ENCODE measurements around the gene TRNAU1AP. TPM values are rescaled to one million over a fixed set of nuclear protein-coding genes. Genes with fewer than 3 reads are reported as not detected.
A peak's percentile ranks its signal among the peaks of the same experiment; 100 is the strongest.
"Not testable (repeated sequence)": the region's sequence is repeated elsewhere in the genome, so short reads cannot be mapped to it uniquely, and the experiment has no call there.

Gene TRNAU1AP
- polyA plus RNA-seq, 6 donors from 2014 or later = 9.8 to 30.7 (median 25.9) TPM

DNA sequence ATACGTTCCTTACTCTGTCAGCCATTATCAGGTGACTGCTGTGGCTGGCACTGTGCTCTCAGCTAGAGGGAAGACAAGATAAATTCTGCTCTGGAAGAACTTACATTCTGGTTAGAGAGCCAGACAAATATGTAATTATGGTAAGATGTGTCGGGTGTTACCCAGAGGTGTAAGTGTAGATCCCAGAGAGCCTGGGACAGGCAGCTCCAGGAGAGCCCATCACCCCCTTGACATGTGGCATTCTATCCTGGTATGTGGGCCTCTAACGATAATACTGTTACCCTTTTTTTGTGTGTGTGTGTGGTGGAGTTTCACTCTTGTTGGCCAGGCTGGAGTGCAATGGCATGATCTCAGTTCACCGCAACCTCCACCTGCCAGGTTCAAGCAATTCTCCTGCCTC, 19.0 kb downstream of the TRNAU1AP start:
- H3K27ac Mint-ChIP-seq = peak overlapping the region in 1 of 6 donors; percentile 31
- ATAC-seq (ENCODE audit: low read depth in 2 of 2) (no peak), DNase-seq (no peak)
- peaks cover 0 to 4% of the 10 kb centered on the region in 2 donors for H3K36me3 Mint-ChIP-seq
- no peak overlapping the region for H3K4me3 Mint-ChIP-seq
- no peaks in the 10 kb centered on the region for H3K27me3 Mint-ChIP-seq
- no peaks in the 10 kb centered on the region for H3K9me3 Mint-ChIP-seq
- H3K4me1 Mint-ChIP-seq = peaks cover 0 to 5% (median 0%) of the 10 kb centered on the region in 3 donors

DNA sequence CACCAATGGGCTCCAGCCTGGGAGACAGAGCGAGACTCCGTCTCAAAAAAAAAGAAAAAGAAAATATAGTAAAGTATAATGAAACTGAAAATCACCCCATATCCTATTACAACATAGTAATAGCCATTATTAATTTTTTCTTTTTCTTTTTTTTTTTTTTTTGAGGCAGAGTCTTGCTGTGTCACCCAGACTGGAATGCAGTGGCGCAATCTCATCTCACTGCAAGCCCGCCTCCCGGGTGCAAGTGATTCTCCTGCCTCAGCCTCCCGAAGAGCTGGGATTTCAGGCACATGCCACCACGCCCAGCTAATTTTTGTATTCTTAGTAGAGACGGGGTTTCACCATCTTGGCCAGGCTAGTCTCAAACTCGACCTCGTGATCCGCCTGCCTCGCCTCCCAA, 20.0 kb downstream of the TRNAU1AP start:
- H3K36me3 Mint-ChIP-seq; H3K9me3 Mint-ChIP-seq; H3K4me1 Mint-ChIP-seq; DNase-seq; H3K27me3 Mint-ChIP-seq; H3K27ac Mint-ChIP-seq; ATAC-seq (ENCODE audit: low read depth in 2 of 2); H3K4me3 Mint-ChIP-seq: not testable (repeated sequence)

DNA sequence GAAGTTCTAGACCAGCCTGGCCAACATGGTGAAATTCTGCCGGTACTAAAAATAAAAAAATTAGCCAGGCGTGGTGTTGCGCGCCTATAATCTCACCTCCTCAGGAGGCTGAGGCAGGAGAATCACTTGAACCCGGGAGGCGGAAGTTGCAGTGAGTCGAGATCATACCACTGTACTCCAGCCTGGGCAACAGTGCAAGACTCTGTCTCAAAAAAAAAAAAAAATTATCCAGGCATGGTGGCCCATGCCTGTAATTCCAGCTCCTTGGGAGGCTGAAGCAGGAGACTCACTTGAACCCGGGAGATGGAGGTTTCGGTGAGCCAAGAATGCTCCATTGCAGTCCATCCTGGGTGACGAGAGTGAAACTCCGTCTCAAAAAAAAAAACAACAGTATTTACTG, 20.7 kb downstream of the TRNAU1AP start:
- DNase-seq (no peak), ATAC-seq (ENCODE audit: low read depth in 2 of 2) (no peak)
- Mint-ChIP-seq H3K27ac (no peak overlapping the region), H3K4me1 (peaks cover 3 to 5% (median 4%) of the 10 kb centered on the region in 3 donors), H3K4me3 (no peak overlapping the region), H3K9me3 (no peaks in the 10 kb centered on the region), H3K36me3 (peaks cover 6 to 10% of the 10 kb centered on the region in 2 donors), H3K27me3 (no peaks in the 10 kb centered on the region)

DNA sequence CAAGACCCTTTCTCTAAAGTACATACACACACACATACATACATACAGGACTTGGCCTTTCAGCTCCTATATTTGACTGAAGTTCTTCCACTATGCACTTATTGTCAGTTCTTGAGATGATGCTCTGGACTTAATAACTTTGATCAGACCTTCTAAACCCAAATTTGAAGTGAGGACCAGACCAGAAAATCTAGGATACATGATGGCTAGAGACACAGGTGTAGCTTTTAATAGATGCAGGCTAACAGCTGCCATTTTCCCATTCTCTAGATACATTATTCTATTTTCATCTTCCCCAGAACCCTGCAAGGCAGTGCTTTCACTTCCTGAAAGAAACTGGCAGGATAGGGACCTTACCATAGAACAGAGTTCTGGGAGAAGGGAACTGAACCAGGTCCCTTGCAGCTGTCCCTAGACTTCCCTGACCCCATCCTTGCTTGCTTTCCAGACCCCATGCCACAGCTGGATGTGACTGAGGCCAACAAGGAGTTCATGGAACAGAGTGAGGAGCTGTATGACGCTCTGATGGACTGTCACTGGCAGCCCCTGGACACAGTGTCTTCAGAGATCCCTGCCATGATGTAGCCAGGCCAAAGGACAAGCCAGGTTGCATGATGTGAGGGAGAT, 24.3 kb downstream of the TRNAU1AP start:
- ATAC-seq (ENCODE audit: low read depth in 2 of 2) (no peak), DNase-seq (no peak)
- Mint-ChIP-seq H3K9me3 (no peaks in the 10 kb centered on the region), H3K4me1 (peaks cover 17 to 33% (median 29%) of the 10 kb centered on the region in 3 donors), H3K27me3 (no peaks in the 10 kb centered on the region), H3K27ac (peak overlapping the region in 2 of 6 donors; percentile 21 to 76), H3K36me3 (peaks cover 11 to 12% of the 10 kb centered on the region in 2 donors), H3K4me3 (peak overlapping the region in 1 of 8 donors; percentile 32)

DNA sequence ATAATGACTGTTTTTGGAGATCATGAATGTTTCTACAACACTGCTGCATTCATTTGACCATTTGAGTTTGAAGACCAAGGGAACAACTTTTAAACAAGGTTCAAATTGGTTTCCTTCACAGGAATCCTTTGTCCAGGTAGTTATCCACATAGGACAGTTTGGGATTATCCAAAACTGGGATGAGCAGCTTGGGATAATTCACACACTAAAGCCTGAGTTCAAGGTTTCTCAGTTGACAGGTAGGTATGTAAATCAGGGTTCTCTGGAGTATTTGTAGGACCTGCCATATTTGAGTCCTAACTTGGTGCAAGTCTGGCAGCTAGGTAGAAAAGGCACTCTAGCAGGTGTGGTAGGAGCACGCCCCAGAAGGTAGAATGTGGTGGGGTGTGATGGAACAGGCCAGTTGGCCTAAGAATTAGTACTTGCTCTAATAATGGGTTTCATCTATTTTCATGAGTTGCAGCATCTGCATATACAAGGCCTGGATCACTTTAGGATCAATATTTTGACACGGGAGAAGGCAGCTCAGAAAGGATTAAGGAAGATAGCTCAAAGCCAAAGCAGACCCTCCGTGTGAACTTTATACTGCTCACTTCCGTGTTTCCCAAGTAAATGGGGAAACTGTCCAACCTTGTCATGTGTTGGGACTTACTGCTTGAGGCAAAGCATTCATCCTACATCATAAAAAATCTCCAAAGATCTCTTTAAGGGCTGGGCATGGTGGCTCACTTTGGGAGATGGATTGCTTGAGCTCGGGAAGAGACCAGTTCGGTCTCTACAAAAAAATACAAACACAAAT, 25.1 kb downstream of the TRNAU1AP start:
- Mint-ChIP-seq H3K27me3 (no peaks in the 10 kb centered on the region), H3K36me3 (peaks cover 11 to 12% of the 10 kb centered on the region in 2 donors), H3K4me3 (peak overlapping the region in 1 of 8 donors; percentile 52), H3K4me1 (peaks cover 18 to 41% (median 33%) of the 10 kb centered on the region in 3 donors), H3K9me3 (no peaks in the 10 kb centered on the region), H3K27ac (peak overlapping the region in 4 of 6 donors; percentile 20 to 76 (median 53))
- DNase-seq (no peak), ATAC-seq (ENCODE audit: low read depth in 2 of 2) (no peak)

DNA sequence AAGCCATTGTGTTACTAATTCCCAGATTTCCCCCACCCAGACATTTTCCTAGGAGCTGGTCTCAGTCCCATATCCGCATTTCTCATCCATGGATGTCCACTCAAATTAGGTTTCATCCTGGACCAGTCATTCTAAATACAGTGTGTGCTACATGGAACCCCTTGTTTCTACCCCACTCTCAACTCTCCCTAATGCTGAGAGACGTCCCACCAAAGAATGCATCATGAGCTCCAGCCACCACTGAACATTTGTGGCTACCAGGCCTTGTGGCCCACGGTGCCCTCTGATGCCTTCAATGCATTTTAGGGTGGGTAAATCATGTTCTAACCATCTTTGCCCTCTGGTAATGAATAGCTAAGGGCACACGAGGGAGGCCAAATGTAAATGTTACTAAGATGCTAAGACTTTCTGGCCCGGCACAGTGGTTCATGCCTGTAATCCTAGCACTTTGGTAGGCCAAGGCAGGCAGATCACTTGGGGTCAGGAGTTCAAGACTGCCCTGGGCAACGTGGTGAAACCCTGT, 25.9 kb downstream of the TRNAU1AP start:
- ATAC-seq (ENCODE audit: low read depth in 2 of 2) = no peak
- Mint-ChIP-seq H3K9me3 (no peaks in the 10 kb centered on the region), H3K4me1 (peaks cover 21 to 43% (median 37%) of the 10 kb centered on the region in 3 donors), H3K27ac (peak overlapping the region in 2 of 6 donors; percentile 20 to 77), H3K36me3 (peaks cover 11 to 12% of the 10 kb centered on the region in 2 donors), H3K4me3 (peak overlapping the region in 3 of 8 donors; percentile 10 to 52 (median 42)), H3K27me3 (no peaks in the 10 kb centered on the region)
- DNase-seq = no peak

DNA sequence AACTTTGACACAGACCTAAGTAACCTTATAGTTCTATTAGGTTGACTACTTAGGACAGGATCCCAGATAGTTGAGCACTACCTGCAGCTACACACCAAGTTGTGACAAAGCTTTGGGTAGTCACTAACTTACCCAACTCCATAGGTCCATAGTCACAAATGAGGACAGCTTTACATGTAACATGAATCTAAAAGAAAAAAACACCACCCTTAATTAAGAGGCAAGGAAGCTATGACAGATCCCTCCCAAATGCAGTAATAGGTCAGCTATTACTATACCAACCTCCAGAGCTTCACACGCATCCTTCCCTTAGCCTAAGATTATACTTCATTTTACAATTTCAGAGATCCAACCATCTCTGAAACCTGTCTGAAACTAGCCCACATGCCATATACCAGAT, 26.5 kb downstream of the TRNAU1AP start:
- Mint-ChIP-seq H3K9me3 (no peaks in the 10 kb centered on the region), H3K4me3 (peak overlapping the region; percentile 81 to 99 (median 96)), H3K36me3 (peaks cover 11 to 12% of the 10 kb centered on the region in 2 donors), H3K27ac (peak overlapping the region in 5 of 6 donors; percentile 5 to 88 (median 43)), H3K4me1 (peaks cover 21 to 43% (median 37%) of the 10 kb centered on the region in 3 donors), H3K27me3 (no peaks in the 10 kb centered on the region)
- ATAC-seq (ENCODE audit: low read depth in 2 of 2) (no peak), DNase-seq (no peak)

DNA sequence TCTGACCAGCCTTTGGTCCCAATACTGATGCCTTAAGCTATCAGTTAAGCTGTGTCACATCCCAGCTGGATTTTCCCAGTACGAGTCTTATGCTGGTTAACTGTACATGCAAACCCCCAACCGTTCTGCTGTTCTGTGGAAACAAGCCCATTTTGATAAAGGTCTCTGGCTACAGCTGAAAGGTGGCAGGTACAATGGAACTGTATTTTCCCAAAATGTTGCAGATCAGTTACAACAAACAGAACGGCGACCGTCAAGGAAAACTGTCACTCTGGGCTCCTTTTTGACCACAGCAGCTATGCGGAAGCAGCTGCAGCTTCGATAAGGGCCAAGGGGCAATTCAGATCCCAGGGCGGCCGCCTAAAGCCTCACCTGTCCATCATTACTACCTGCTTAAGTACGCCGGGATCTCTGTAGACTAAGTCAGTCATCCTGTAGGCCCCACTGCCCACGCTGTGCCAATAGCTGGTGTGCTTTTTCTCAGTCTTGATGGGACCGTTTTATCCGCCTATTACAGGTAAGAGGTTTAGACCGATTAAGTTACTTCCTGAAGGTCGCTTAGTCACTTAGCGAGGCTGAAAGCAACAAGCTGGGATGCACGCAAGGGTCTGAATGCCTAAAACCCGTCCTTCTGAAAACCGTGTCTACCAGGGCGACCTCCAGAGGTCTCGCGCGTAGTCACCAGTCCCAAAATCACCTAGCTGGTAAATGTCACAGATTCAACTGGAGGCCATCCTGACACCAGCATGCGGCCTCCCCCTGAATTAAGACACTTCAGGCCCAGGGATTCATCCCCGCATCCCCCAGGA, 28.0 kb downstream of the TRNAU1AP start:
- ATAC-seq (ENCODE audit: low read depth in 2 of 2) = peak; percentile 62 to 67
- DNase-seq = no peak
- Mint-ChIP-seq H3K4me1 (peaks cover 25 to 43% (median 41%) of the 10 kb centered on the region in 3 donors), H3K27ac (peak overlapping the region; percentile 25 to 98 (median 93)), H3K4me3 (peak overlapping the region; percentile 92 to 99 (median 96)), H3K27me3 (no peaks in the 10 kb centered on the region), H3K9me3 (no peaks in the 10 kb centered on the region), H3K36me3 (peaks cover 11 to 12% of the 10 kb centered on the region in 2 donors)

DNA sequence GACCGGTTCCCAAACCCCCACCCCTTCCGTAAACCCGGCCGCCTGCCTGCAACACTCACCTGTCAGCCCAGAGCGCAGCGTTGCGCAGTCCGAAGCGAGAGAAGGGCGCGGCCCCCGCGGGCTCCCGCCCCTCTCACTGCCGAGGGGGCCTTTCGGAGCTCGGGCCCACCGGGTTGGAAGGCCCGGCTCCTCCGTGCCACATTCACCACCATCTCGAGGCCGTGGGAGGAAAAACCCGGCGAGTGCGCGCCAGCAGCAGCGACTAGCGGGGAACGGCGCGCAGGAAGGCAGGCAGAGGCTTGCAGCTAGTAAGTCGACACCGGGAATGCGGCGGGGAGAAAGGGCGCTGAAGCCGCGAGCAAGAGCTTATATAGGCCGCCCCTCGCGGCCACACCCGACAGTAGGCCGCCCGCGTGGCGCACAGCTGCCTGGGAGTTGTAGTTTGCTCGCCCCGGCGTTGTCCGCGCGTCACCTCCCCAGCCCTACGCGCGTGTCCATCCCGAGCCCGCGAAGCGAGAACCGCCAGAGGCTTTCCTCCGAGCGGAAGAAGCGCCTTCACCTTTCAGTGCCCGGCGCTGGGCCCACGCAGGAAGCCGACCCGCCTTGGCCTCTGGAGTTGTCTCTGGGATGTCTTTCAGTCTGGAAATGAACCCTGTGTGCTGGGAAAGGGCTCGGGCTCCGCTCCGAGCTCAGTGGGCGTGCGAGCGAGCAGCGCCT, 28.8 kb downstream of the TRNAU1AP start:
- peak; percentile 90 for DNase-seq
- H3K4me3 Mint-ChIP-seq = peak overlapping the region; percentile 92 to 99 (median 96)
- peak; percentile 91 for ATAC-seq (ENCODE audit: low read depth in 2 of 2)
- H3K4me1 Mint-ChIP-seq = peaks cover 28 to 47% (median 41%) of the 10 kb centered on the region in 3 donors
- peaks cover 11 to 12% of the 10 kb centered on the region in 2 donors for H3K36me3 Mint-ChIP-seq
- no peaks in the 10 kb centered on the region for H3K9me3 Mint-ChIP-seq
- H3K27me3 Mint-ChIP-seq = no peaks in the 10 kb centered on the region
- peak overlapping the region; percentile 80 to 98 (median 93) for H3K27ac Mint-ChIP-seq

DNA sequence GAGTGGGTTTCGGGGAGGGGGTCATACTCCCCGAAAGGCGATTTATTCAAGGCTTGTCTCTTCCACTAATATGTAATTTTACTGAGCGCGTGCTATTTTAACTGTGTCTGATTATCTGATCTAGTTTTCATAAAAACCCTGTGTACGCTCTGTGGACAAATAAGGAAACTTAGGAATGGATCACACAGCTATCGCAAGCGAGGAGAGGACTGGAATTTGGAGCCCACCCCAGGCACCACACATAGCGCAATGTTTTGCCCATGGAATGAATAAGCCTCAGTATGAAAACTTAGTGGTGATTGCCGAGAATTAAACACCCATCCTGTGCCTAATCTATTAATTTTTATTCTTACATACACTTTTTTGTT, 29.3 kb downstream of the TRNAU1AP start:
- ATAC-seq (ENCODE audit: low read depth in 2 of 2) (no peak), DNase-seq (no peak)
- Mint-ChIP-seq H3K27ac (peak overlapping the region in 5 of 6 donors; percentile 68 to 96 (median 88)), H3K27me3 (no peaks in the 10 kb centered on the region), H3K4me1 (peaks cover 28 to 52% (median 37%) of the 10 kb centered on the region in 3 donors), H3K4me3 (peak overlapping the region; percentile 92 to 99 (median 96)), H3K36me3 (peaks cover 11 to 12% of the 10 kb centered on the region in 2 donors), H3K9me3 (no peaks in the 10 kb centered on the region)

DNA sequence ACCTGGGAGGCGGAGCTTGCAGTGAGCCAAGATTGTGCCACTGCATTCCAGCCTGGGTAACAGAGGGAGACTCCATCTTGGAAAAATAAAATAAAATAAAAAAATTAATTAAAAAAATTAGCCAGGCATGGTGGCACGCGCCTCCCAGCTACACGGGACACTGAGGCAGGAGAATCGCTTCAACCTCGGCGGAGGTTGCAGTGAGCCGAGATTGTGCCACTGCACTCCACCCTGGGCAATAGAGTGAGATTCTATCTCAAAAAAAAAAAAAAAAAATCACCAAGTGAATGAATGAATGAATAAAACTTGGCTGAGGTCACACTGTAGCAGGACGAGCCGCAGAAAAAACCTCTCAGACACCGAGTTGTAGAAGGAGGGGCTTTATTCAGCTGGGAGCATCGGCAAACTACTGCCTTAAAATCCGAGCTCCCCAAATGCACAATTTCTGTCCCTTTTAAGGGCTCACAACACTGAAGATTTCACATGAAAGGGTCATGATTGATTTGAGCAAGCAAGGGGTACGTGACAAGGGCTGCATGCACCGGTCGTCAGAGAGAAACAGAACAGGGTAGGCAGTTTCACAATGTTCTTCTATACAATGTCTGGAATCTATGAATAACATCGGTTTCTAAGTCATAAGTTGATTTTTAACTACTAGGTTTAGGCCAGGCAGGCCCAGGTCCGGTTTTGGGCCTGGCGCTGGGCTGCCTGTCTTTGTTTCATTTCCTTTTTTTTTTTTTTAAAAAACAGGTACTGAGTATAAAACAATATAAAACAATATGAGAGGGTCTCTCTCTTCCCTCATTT, 33.9 kb downstream of the TRNAU1AP start:
- H3K4me3 Mint-ChIP-seq = peak overlapping the region in 2 of 8 donors; percentile 44 to 55
- H3K4me1 Mint-ChIP-seq = peaks cover 13 to 30% (median 16%) of the 10 kb centered on the region in 3 donors
- not testable (repeated sequence) for H3K27me3 Mint-ChIP-seq; H3K36me3 Mint-ChIP-seq; H3K9me3 Mint-ChIP-seq; ATAC-seq (ENCODE audit: low read depth in 2 of 2)
- DNase-seq = peak; percentile 28
- peak overlapping the region in 5 of 6 donors; percentile 34 to 81 (median 49) for H3K27ac Mint-ChIP-seq
